NCI-H1930 (cell line): ENCODE measurements around the gene FBXO34.

Experiments used
- DNase-seq, 2 experiments: peaks; one replicate each; lab custom pipeline; 2025; lab: John Stamatoyannopoulos, UW

Gene FBXO34

GRCh38 chr14:55347748-55348147 is 76.5 kb downstream of the FBXO34 start:
- no peak for DNase-seq

- DNase-seq = no peak
Measured at GRCh38 chr14:55348766-55349453, 77.7 kb downstream of the FBXO34 start.

- no peak for DNase-seq
Measured at GRCh38 chr14:55349565-55349964, 78.3 kb downstream of the FBXO34 start.

GRCh38 chr14:55350461-55350860 is 79.2 kb downstream of the FBXO34 start:
- DNase-seq = no peak

GRCh38 chr14:55351111-55351510 is 79.9 kb downstream of the FBXO34 start:
- DNase-seq = no peak

- no peak for DNase-seq
Measured at GRCh38 chr14:55352201-55352600, 81.0 kb downstream of the FBXO34 start.

GRCh38 chr14:55353686-55354467 is 82.7 kb downstream of the FBXO34 start:
- DNase-seq = no peak

- peak in 1 of 2 experiments; percentile 27 for DNase-seq
Measured at GRCh38 chr14:55354500-55354899, 83.3 kb downstream of the FBXO34 start.

GRCh38 chr14:55355922-55356321 is 84.7 kb downstream of the FBXO34 start:
- DNase-seq = no peak

- DNase-seq = no peak
Measured at GRCh38 chr14:55356913-55357312, 85.7 kb downstream of the FBXO34 start.

GRCh38 chr14:55359307-55359706 is 88.1 kb downstream of the FBXO34 start:
- DNase-seq = no peak

- no peak for DNase-seq
Measured at GRCh38 chr14:55361190-55361589, 90.0 kb downstream of the FBXO34 start.

GRCh38 chr14:55366271-55366670 is 95.0 kb downstream of the FBXO34 start:
- DNase-seq = no peak

GRCh38 chr14:55370883-55371455 is 99.7 kb downstream of the FBXO34 start:
- DNase-seq = no peak

- DNase-seq = no peak
Measured at GRCh38 chr14:55372423-55372822, 101.2 kb downstream of the FBXO34 start.

- DNase-seq = no peak
Measured at GRCh38 chr14:55372825-55373224, 101.6 kb downstream of the FBXO34 start.

GRCh38 chr14:55373784-55374705 is 102.8 kb downstream of the FBXO34 start:
- DNase-seq = no peak

GRCh38 chr14:55374771-55375170 is 103.5 kb downstream of the FBXO34 start:
- no peak for DNase-seq

GRCh38 chr14:55377236-55377635 is 106.0 kb downstream of the FBXO34 start:
- no peak for DNase-seq

GRCh38 chr14:55381040-55381439 is 109.8 kb downstream of the FBXO34 start:
- no peak for DNase-seq

GRCh38 chr14:55381561-55381960 is 110.3 kb downstream of the FBXO34 start:
- no peak for DNase-seq

GRCh38 chr14:55382483-55382882 is 111.3 kb downstream of the FBXO34 start:
- no peak for DNase-seq
